ENCODE results near the gene TSN. TPM values are rescaled to one million over a fixed set of nuclear protein-coding genes. Genes with fewer than 3 reads are reported as not detected.

The TSN gene
- total and polyA plus RNA-seq, 10 of the 15 experiments (the other 5 are each of a cell fraction or from before 2014, with no cell fraction given), result 45.6 to 102 (median 59.2) TPM

GRCh38 chr2:121721926-121722325 lies 33.5 kb upstream of the TSN start:
- WGBS (ENCODE audit: insufficient coverage, insufficient replicate concordance, low lambda C conversion rate, missing lambda C conversion rate), result 64% methylated on average over 8 of the region's 8 CpGs
- no TSS peak for BruUV-seq (replicated peaks)
- H3K9ac ChIP-seq (ENCODE audit: control insufficient read depth, insufficient read depth, low read length), result no peak overlapping the region
- no peaks in the 10 kb centered on the region for H3K4me1 ChIP-seq (ENCODE audit: control insufficient read depth, insufficient read depth, low read length)
- CTCF ChIA-PET, result interaction anchor here (1.5 to 6.9 kb wide), 3 partner anchors 9 to 319 kb away, joined by 4 to 62 read pairs (median 4); partner anchors contain the start of gene RNU4ATAC
- RAD21 ChIA-PET (ENCODE audit: unreplicated experiment), result no interaction called here
- ATAC-seq (no peak), DNase-seq (ENCODE audit: low read depth, low spot score) (no peak), FAIRE-seq (no peak)
- no peaks in the 10 kb centered on the region for H3K27me3 ChIP-seq (replicated peaks in 1 of 2; ENCODE audit: control insufficient read depth in 2 of 2, insufficient read depth in 2 of 2, low read length in 1 of 2)
- no peak overlapping the region for H3K4me3 ChIP-seq
- H3K36me3 ChIP-seq (ENCODE audit: control insufficient read depth in 2 of 2, insufficient read depth in 2 of 2, low read length in 1 of 2), result 0 out of 4 replicates have a peak, but pooled peaks cover 0 to under 1% of the 10 kb centered on the region in 2 experiments
- H4K20me1 ChIP-seq (ENCODE audit: control insufficient read depth, insufficient read depth), result no peaks in the 10 kb centered on the region
- in situ Hi-C loops (cut with MboI) (loop anchor here (25.0 kb wide), 1 partner anchor 635 kb away; no protein-coding TSS in a partner anchor), intact Hi-C loops (cut with micrococcal nuclease; ENCODE audit: unreplicated experiment) (no loop called here)
- H3K27ac ChIP-seq (ENCODE audit: control insufficient read depth, insufficient read depth), result no peak overlapping the region
- POLR2A ChIA-PET, result no interaction called here
- H3K9me3 ChIP-seq (replicated peaks; ENCODE audit: control insufficient read depth, insufficient read depth, low read length), result no peaks in the 10 kb centered on the region
- SMC1A ChIA-PET (ENCODE audit: uncharacterized antibody, unreplicated experiment), result no interaction called here
- H3K4me2 ChIP-seq (ENCODE audit: control insufficient read depth, insufficient read depth), result no peak overlapping the region
- H2AFZ ChIP-seq (ENCODE audit: control insufficient read depth, low read depth, low read length), result no peak overlapping the region
- H3K79me2 ChIP-seq (ENCODE audit: control insufficient read depth, insufficient read depth, low read length), result no peaks in the 10 kb centered on the region
- TF ChIP-seq BCLAF1 (IDR thresholded peaks at IDR 0.05) (no peak), NR2C1 (IDR thresholded peaks at IDR 0.05) (no peak), IRF4 (IDR thresholded peaks at IDR 0.05; ENCODE audit: low read depth, low read length) (no peak), WRNIP1 (IDR thresholded peaks at IDR 0.05; ENCODE audit: borderline replicate concordance, low read depth, low read length) (no peak), ZNF687 (IDR thresholded peaks at IDR 0.05) (no peak), CUX1 (IDR thresholded peaks at IDR 0.05; ENCODE audit: insufficient replicate concordance, low read depth, low read length) (no peak), POLR2AphosphoS2 (IDR thresholded peaks at IDR 0.05; ENCODE audit: low read depth, low read length) (no peak), SPI1 (IDR thresholded peaks at IDR 0.05; ENCODE audit: borderline replicate concordance, insufficient read depth, low read depth, low read length) (no peak), KAT2A (conservative IDR thresholded peaks at IDR 0.05; ENCODE audit: control insufficient read depth, low read depth, low read length) (no peak), HCFC1 (IDR thresholded peaks at IDR 0.05; ENCODE audit: low read length) (no peak)
